Measurements from ENCODE around the gene EIF2D. TPM values are rescaled to one million over a fixed set of nuclear protein-coding genes. Genes with fewer than 3 reads are reported as not detected.

The EIF2D gene
- total and polyA plus RNA-seq, 9 of the 15 experiments (the other 6 are each of a cell fraction or from before 2014, with no cell fraction given), result 81.1 to 138 (median 93.9) TPM

DNA sequence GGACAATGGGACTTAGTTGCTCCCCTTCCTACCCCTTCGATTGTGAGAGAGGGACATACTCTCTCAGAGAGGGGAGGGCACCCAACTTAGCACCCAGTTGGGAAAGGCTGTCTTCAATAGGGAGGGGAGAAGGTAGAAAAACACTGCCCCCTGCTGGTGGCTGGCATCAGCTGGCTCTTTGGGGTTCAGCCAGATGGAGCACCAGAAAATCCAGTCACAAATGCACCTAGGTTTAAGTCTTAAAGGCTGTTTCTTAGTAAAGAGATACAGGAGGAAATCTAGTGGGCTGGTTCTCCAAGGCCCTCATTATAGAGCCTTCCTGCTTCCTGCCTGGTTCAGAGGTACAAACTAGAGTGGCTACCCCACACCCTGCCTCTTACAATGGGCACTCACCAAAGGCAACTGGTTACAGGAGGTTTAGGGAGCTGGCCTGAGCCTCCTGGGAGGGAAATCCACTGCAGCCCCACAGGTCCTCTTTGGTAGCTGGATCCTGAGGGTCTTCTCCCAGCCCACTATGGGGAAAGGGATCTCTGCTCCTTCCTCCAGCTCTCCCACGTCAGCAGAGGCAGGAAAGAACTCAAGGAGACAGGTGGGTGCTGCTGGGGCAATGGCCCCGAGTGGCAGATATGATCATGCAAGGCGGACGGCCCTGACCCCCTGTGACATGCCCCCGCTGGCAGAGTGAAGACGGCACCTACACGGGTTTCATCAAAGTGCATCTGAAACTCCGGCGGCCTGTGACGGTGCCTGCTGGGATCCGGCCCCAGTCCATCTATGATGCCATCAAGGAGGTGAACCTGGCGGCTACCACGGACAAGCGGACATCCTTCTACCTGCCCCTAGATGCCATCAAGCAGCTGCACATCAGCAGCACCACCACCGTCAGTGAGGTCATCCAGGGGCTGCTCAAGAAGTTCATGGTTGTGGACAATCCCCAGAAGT, 28.3 kb downstream of the EIF2D start (continued):
- TF ChIP-seq, protein P1, sequence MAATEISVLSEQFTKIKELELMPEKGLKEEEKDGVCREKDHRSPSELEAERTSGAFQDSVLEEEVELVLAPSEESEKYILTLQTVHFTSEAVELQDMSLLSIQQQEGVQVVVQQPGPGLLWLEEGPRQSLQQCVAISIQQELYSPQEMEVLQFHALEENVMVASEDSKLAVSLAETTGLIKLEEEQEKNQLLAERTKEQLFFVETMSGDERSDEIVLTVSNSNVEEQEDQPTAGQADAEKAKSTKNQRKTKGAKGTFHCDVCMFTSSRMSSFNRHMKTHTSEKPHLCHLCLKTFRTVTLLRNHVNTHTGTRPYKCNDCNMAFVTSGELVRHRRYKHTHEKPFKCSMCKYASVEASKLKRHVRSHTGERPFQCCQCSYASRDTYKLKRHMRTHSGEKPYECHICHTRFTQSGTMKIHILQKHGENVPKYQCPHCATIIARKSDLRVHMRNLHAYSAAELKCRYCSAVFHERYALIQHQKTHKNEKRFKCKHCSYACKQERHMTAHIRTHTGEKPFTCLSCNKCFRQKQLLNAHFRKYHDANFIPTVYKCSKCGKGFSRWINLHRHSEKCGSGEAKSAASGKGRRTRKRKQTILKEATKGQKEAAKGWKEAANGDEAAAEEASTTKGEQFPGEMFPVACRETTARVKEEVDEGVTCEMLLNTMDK (IDR thresholded peaks at IDR 0.05; ENCODE audit: borderline replicate concordance, insufficient read depth, low read depth, low read length, poor library complexity, severe bottlenecking), result peak; percentile 42
- TF ChIP-seq RBM17 (IDR thresholded peaks at IDR 0.05; ENCODE audit: borderline replicate concordance, low read depth, low read length) (no peak), MCM3 (IDR thresholded peaks at IDR 0.05) (no peak), HDAC3 (IDR thresholded peaks at IDR 0.05; ENCODE audit: borderline replicate concordance, partially characterized antibody) (no peak), LCOR (CRISPR knock-in tag; IDR thresholded peaks at IDR 0.05) (no peak), MCM7 (IDR thresholded peaks at IDR 0.05) (no peak)
- TF ChIP-seq, protein P2, sequence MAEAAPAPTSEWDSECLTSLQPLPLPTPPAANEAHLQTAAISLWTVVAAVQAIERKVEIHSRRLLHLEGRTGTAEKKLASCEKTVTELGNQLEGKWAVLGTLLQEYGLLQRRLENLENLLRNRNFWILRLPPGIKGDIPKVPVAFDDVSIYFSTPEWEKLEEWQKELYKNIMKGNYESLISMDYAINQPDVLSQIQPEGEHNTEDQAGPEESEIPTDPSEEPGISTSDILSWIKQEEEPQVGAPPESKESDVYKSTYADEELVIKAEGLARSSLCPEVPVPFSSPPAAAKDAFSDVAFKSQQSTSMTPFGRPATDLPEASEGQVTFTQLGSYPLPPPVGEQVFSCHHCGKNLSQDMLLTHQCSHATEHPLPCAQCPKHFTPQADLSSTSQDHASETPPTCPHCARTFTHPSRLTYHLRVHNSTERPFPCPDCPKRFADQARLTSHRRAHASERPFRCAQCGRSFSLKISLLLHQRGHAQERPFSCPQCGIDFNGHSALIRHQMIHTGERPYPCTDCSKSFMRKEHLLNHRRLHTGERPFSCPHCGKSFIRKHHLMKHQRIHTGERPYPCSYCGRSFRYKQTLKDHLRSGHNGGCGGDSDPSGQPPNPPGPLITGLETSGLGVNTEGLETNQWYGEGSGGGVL (CRISPR knock-in tag; IDR thresholded peaks at IDR 0.05), result no peak
- TF ChIP-seq, protein P3, sequence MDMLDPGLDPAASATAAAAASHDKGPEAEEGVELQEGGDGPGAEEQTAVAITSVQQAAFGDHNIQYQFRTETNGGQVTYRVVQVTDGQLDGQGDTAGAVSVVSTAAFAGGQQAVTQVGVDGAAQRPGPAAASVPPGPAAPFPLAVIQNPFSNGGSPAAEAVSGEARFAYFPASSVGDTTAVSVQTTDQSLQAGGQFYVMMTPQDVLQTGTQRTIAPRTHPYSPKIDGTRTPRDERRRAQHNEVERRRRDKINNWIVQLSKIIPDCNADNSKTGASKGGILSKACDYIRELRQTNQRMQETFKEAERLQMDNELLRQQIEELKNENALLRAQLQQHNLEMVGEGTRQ (CRISPR knock-in tag; IDR thresholded peaks at IDR 0.05), result no peak
- TF ChIP-seq, protein P4, sequence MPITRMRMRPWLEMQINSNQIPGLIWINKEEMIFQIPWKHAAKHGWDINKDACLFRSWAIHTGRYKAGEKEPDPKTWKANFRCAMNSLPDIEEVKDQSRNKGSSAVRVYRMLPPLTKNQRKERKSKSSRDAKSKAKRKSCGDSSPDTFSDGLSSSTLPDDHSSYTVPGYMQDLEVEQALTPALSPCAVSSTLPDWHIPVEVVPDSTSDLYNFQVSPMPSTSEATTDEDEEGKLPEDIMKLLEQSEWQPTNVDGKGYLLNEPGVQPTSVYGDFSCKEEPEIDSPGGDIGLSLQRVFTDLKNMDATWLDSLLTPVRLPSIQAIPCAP (CRISPR knock-in tag; IDR thresholded peaks at IDR 0.05; ENCODE audit: borderline replicate concordance), result no peak
- TF ChIP-seq, protein P5, sequence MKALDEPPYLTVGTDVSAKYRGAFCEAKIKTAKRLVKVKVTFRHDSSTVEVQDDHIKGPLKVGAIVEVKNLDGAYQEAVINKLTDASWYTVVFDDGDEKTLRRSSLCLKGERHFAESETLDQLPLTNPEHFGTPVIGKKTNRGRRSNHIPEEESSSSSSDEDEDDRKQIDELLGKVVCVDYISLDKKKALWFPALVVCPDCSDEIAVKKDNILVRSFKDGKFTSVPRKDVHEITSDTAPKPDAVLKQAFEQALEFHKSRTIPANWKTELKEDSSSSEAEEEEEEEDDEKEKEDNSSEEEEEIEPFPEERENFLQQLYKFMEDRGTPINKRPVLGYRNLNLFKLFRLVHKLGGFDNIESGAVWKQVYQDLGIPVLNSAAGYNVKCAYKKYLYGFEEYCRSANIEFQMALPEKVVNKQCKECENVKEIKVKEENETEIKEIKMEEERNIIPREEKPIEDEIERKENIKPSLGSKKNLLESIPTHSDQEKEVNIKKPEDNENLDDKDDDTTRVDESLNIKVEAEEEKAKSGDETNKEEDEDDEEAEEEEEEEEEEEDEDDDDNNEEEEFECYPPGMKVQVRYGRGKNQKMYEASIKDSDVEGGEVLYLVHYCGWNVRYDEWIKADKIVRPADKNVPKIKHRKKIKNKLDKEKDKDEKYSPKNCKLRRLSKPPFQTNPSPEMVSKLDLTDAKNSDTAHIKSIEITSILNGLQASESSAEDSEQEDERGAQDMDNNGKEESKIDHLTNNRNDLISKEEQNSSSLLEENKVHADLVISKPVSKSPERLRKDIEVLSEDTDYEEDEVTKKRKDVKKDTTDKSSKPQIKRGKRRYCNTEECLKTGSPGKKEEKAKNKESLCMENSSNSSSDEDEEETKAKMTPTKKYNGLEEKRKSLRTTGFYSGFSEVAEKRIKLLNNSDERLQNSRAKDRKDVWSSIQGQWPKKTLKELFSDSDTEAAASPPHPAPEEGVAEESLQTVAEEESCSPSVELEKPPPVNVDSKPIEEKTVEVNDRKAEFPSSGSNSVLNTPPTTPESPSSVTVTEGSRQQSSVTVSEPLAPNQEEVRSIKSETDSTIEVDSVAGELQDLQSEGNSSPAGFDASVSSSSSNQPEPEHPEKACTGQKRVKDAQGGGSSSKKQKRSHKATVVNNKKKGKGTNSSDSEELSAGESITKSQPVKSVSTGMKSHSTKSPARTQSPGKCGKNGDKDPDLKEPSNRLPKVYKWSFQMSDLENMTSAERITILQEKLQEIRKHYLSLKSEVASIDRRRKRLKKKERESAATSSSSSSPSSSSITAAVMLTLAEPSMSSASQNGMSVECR (CRISPR knock-in tag; IDR thresholded peaks at IDR 0.05), result no peak
- TF ChIP-seq, protein P6, sequence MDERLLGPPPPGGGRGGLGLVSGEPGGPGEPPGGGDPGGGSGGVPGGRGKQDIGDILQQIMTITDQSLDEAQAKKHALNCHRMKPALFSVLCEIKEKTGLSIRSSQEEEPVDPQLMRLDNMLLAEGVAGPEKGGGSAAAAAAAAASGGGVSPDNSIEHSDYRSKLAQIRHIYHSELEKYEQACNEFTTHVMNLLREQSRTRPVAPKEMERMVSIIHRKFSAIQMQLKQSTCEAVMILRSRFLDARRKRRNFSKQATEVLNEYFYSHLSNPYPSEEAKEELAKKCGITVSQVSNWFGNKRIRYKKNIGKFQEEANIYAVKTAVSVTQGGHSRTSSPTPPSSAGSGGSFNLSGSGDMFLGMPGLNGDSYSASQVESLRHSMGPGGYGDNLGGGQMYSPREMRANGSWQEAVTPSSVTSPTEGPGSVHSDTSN (CRISPR knock-in tag; IDR thresholded peaks at IDR 0.05; ENCODE audit: low read depth), result no peak
- TF ChIP-seq, protein P6 (tag; conservative IDR thresholded peaks at IDR 0.05; ENCODE audit: low read depth), result no peak
